GM19239 (cell line): Measurements from ENCODE around the gene SLC17A7.

Experiments used
- DNase-seq: peaks from one replicate; pipeline ENCODE4 v3.0.0; 2011; ENCODE audit warnings: low spot score; ENCODE audit not compliant: insufficient read length
- FAIRE-seq: peaks from 2 replicates; lab custom pipeline; 2011; peaks lifted over from hg19 to GRCh38; lab: Jason Lieb, UNC

Gene SLC17A7

GRCh38 chr19:49390131-49390928 lies 51.0 kb downstream of the SLC17A7 start:
- DNase-seq = no peak
- FAIRE-seq = no peak

GRCh38 chr19:49389406-49389805 lies 51.9 kb downstream of the SLC17A7 start:
- FAIRE-seq (no peak), DNase-seq (no peak)

GRCh38 chr19:49387936-49388372 lies 53.4 kb downstream of the SLC17A7 start, which contains the start of gene KASH5:
Gene KASH5 (plus strand): TSS chr19:49388249. CDS start chr19:49390884, 2,635 bp downstream.
- DNase-seq = no peak

GRCh38 chr19:49383599-49383998 lies 57.7 kb downstream of the SLC17A7 start:
- DNase-seq (no peak), FAIRE-seq (no peak)

More at GRCh38 chr19:49387936-49388372, 53.4 kb downstream of the SLC17A7 start, which contains the start of gene KASH5:
- no peak for FAIRE-seq

GRCh38 chr19:49382639-49383038 lies 58.7 kb downstream of the SLC17A7 start:
- FAIRE-seq (no peak), DNase-seq (no peak)

- DNase-seq (no peak), FAIRE-seq (no peak)
Observed at GRCh38 chr19:49380391-49380790, 60.9 kb downstream of the SLC17A7 start.
